ENCODE data around the gene NPM1.

NPM1 gene

GRCh38 chr5:171428168-171428696, 40.6 kb downstream of the NPM1 start:
- DNase-seq (ENCODE audit: low read depth), result no peak

GRCh38 chr5:171428809-171429542, 41.3 kb downstream of the NPM1 start:
- DNase-seq (ENCODE audit: low read depth), result no peak

GRCh38 chr5:171429543-171429910, 41.9 kb downstream of the NPM1 start:
- DNase-seq (ENCODE audit: low read depth), result no peak

GRCh38 chr5:171431251-171431777, 43.7 kb downstream of the NPM1 start:
- no peak for DNase-seq (ENCODE audit: low read depth)

- DNase-seq (ENCODE audit: low read depth), result no peak
Observed at GRCh38 chr5:171432076-171432475, 44.4 kb downstream of the NPM1 start.

- DNase-seq (ENCODE audit: low read depth), result no peak
Observed at GRCh38 chr5:171432583-171433351, 45.1 kb downstream of the NPM1 start.

- no peak for DNase-seq (ENCODE audit: low read depth)
Observed at GRCh38 chr5:171433352-171433698, 45.7 kb downstream of the NPM1 start.

- no peak for DNase-seq (ENCODE audit: low read depth)
Observed at GRCh38 chr5:171433982-171434676, 46.5 kb downstream of the NPM1 start.

- DNase-seq (ENCODE audit: low read depth), result no peak
Observed at GRCh38 chr5:171434874-171435273, 47.2 kb downstream of the NPM1 start.

GRCh38 chr5:171435908-171436307, 48.3 kb downstream of the NPM1 start:
- DNase-seq (ENCODE audit: low read depth), result no peak

- DNase-seq (ENCODE audit: low read depth), result no peak
Observed at GRCh38 chr5:171436804-171437285, 49.2 kb downstream of the NPM1 start.

GRCh38 chr5:171437286-171437821, 49.7 kb downstream of the NPM1 start:
- DNase-seq (ENCODE audit: low read depth), result no peak

- no peak for DNase-seq (ENCODE audit: low read depth)
Observed at GRCh38 chr5:171438738-171439137, 51.1 kb downstream of the NPM1 start.

- no peak for DNase-seq (ENCODE audit: low read depth)
Observed at GRCh38 chr5:171441246-171441791, 53.7 kb downstream of the NPM1 start.

- DNase-seq (ENCODE audit: low read depth), result no peak
Observed at GRCh38 chr5:171442287-171443042, 54.8 kb downstream of the NPM1 start.

GRCh38 chr5:171444582-171444981, 56.9 kb downstream of the NPM1 start:
- no peak for DNase-seq (ENCODE audit: low read depth)

- DNase-seq (ENCODE audit: low read depth), result no peak
Observed at GRCh38 chr5:171445644-171446516, 58.2 kb downstream of the NPM1 start.

GRCh38 chr5:171447226-171447625, 59.6 kb downstream of the NPM1 start:
- DNase-seq (ENCODE audit: low read depth), result no peak

GRCh38 chr5:171449426-171449825, 61.8 kb downstream of the NPM1 start:
- no peak for DNase-seq (ENCODE audit: low read depth)
